ENCODE data around the gene OR4A15. TPM values are rescaled to one million over a fixed set of nuclear protein-coding genes. Genes with fewer than 3 reads are reported as not detected.

Gene OR4A15
- total RNA-seq, 1 experiment from 2014 or later = not detected

- no TSS peak for BruUV-seq (replicated peaks)
- ChIA-PET CTCF (no interaction called here), POLR2A (ENCODE audit: unreplicated experiment) (no interaction called here)
- ATAC-seq (no peak), DNase-seq (no peak)
- H3K36me3 ChIP-seq (ENCODE audit: low read depth, low read length) = no peaks in the 10 kb centered on the region
- 0 out of 2 replicates have a peak, but pooled peaks cover 4% of the 10 kb centered on the region for H3K9me3 ChIP-seq (ENCODE audit: low read length)
- no peak overlapping the region for H3K4me3 ChIP-seq (ENCODE audit: low read length)
- H3K9me2 ChIP-seq (replicated peaks; ENCODE audit: low read length) = no peaks in the 10 kb centered on the region
- no peak overlapping the region for H3K27ac ChIP-seq (ENCODE audit: low read length)
- H3K79me2 ChIP-seq (ENCODE audit: low read length) = no peaks in the 10 kb centered on the region
- no peaks in the 10 kb centered on the region for H3K27me3 ChIP-seq (ENCODE audit: low read length)
- no peak overlapping the region for H3K4me2 ChIP-seq (ENCODE audit: low read length)
- H3F3A ChIP-seq (ENCODE audit: low read length, unreplicated experiment) = no peaks in the 10 kb centered on the region
- no peak overlapping the region for H2AFZ ChIP-seq (ENCODE audit: low read length)
- no peak overlapping the region for H3K9ac ChIP-seq (ENCODE audit: low read length)
- TF ChIP-seq CTCF (conservative IDR thresholded peaks at IDR 0.05; ENCODE audit: low read depth, low read length) = no peak
- intact Hi-C loops (cut with micrococcal nuclease) = no loop called here
- H3K4me1 ChIP-seq (ENCODE audit: insufficient read depth, low read length) = no peaks in the 10 kb centered on the region
- no peaks in the 10 kb centered on the region for H4K20me1 ChIP-seq (ENCODE audit: low read length)
Measured at GRCh38 chr11:55401011-55401410, 33.2 kb downstream of the OR4A15 start.

Other genes with a start within 250 kb of the OR4A15 start
- gene TRIM48, start 105.8 kb upstream of the OR4A15 start, total RNA-seq (2014; rRNA removed) = not detected in 2 replicates
- gene OR4A16, start 24.8 kb upstream of the OR4A15 start, total RNA-seq (2014; rRNA removed) = not detected in 2 replicates
- not detected in 2 replicates for gene OR4C15, start 186.5 kb downstream of the OR4A15 start, total RNA-seq (2014; rRNA removed)
- gene OR4C16, start 204.2 kb downstream of the OR4A15 start, total RNA-seq (2014; rRNA removed) = not detected in 2 replicates
- not detected in 2 replicates for gene OR4C11, start 239.7 kb downstream of the OR4A15 start, total RNA-seq (2014; rRNA removed)